ENCODE data around the gene LGR5.

LGR5 gene

DNA sequence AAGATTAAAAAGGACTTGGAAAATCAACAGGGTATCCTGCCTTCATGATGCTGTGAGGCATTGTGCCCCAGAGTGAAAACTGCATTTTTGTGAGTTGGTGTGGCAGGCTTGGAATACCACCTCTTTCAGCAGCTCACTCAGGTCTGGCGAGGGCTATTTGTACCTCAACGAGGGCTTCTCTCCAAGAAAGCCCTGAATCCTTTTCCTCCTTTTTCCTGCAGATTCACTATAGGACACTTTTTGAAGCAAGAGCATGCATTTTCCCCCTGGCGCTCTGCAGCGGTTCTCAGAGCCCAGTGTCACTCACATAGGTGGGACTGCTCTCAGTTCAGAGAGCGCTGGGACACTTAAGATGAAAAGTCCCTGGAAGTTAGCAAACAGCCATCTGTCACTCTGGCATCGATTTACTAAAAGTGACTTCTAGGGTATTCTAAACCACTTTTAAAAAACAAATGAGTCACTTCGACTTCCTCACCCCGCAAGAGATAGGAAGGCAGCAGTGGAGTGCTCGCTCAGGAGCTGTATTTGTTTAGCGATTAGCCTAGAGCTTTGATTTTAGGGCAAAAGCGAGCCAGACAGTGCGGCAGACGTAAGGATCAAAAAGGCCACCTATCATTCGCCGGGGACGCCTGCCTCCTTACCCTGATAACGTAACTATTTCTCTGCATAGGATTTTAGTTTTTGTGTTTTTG is 782 bp upstream of the LGR5 start:
- DNase-seq, result no peak

DNA sequence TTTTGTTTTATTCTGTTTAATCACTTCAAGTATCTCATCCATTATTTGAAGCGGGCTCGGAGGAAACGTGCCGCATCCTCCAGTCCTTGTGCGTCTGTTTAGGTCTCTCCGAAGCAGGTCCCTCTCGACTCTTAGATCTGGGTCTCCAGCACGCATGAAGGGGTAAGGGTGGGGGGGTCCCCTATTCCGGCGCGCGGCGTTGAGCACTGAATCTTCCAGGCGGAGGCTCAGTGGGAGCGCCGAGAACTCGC is 311 bp upstream of the LGR5 start:
- no peak for DNase-seq

- no peak for DNase-seq
These were observed 756 bp downstream of the LGR5 start for GRCh38 chr12:71440345-71440762.

- DNase-seq, result no peak
These were observed 1.5 kb downstream of the LGR5 start for GRCh38 chr12:71440763-71441748.

DNA sequence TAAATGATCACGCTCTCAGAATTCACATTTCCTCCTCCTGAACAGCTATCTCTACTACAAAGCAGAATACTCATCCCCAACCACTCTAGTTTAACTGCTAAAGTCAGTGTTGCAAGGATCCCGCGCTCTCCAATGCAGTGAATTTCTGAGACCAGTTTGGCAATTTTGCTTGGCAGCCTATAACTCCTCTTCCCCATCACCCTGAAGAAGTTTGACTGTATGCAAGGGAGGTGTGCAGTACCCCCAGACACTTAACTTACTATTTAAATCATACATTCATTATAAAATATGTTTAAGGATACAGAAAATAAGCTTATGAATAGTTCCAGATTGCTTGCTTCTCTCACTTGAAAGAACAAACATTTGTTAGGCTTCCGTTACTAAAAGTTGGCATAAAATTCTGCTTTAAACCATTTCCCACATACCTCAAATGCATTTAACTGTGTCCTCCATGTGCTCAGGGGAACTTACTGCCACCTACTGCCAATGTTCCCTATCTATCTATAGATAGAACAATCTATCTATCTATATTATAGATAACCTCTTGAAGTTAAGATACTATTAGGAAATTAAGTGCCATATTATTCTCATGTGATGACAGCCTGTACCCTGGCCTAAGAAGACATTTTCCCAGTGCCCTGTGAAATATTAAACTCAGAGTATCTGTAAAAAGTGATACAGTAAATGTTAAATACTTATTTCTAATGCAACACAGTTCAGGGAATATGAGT is 2.4 kb downstream of the LGR5 start:
- no peak for DNase-seq

DNA sequence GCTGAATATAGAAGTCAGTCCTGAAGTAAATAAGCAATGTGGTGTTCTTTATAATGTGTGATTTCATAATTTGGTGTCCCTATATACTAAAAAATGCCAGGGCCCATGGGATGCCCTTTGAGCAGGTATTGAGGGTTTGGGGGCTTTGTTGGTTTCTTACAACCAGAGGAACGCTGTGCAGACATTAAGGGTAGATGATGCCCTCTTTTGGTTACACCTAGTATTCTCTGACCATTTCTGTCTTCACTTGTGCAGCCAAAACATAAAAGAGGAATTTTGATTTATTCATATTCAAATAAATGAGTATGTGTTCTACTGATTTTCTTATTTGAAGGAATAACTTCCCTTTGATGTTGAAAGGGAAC is 3.0 kb downstream of the LGR5 start:
- DNase-seq, result no peak

DNA sequence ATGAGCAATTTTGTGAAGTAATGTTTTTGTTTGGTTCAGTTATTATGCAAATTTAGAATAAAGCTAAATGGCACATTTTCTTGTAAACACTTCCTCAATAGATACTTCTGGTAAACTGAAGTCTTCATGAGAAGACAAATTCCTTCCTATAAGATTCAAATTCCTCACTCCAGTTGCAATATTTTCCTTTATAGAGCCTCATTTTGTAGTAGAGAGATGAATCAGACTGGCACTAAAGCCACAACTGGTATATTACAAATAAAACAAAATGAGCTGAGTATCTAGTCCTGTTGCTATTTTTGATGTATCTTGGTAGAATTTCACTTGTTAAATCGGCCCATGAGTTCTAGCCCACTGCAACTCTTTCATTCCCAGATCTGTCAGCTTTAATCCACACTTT is 5.5 kb downstream of the LGR5 start:
- DNase-seq, result no peak

- DNase-seq, result no peak
These were observed 8.1 kb downstream of the LGR5 start for GRCh38 chr12:71447691-71448132.

GRCh38 chr12:71448150-71448581 is 8.6 kb downstream of the LGR5 start:
- DNase-seq, result no peak

GRCh38 chr12:71449373-71450070 is 9.9 kb downstream of the LGR5 start:
- DNase-seq, result no peak

DNA sequence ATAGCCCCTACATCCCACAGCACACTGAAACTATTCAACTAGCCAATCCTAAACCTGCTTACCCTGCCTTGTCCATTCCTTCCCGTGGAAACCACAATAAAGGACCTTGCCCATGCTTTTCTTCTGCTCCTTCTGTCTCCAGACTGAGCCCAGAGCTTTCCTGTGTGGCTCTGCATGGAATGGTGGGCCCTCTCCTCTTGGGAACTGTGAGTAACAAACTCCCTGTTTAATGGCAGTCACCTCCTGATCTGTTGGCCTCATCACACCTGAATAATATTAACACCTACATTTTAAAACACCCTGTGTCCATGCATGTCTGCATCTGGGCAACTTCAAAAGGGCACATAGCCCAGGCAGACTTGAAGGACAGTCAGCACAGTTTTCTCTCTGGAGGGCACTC is 12.4 kb downstream of the LGR5 start:
- no peak for DNase-seq

GRCh38 chr12:71455028-71455737 is 15.6 kb downstream of the LGR5 start:
- DNase-seq, result no peak

GRCh38 chr12:71456316-71456715 is 16.7 kb downstream of the LGR5 start:
- DNase-seq, result no peak

DNA sequence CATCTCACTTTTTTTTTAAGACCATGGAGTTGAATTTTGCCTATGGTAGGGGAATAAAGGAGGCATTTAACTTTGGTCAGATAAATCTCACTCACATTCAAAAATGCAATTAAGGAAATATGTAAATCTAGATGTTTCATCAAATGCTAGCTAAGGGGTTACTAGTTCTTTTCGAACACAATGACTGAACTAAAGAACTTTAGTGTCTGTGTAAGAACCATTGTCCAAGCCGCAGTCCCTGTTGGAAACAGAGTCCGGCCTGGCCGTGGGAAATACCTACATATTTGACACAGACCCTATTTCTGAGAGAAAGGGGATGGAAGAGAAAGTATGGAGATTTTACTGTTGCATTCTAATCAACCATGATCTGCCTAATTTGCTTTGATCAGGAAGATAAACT is 17.4 kb downstream of the LGR5 start:
- DNase-seq, result no peak

- no peak for DNase-seq
These were observed 20.7 kb downstream of the LGR5 start for GRCh38 chr12:71460318-71460717.

- no peak for DNase-seq
These were observed 21.4 kb downstream of the LGR5 start for GRCh38 chr12:71460850-71461609.

DNA sequence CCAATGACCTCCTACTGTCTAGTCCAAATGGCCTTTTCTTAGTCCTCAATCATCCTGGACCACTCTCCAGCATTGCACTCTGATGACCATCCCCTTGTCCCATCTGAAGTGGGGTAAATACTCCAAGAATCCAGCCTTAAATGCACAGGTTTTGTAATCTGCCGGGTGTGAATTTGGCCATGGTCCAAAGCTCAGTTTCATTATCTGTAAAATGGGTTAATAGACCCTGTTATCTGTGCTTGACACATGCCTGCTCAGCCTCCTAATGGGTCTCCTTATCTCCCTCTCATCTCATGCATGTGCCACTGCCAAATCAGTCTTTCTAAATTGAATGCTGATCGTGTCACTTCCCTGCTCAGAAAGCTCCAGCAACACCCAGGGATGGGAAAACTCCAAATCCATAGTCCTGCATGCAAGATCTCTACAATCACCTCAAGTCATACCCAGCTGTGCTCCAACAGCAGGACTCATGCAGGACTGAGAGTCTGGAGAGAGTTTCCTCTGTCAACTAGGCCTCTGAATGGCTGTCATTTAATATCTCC is 22.3 kb downstream of the LGR5 start:
- DNase-seq, result no peak

- DNase-seq, result no peak
These were observed 26.2 kb downstream of the LGR5 start for GRCh38 chr12:71465796-71466195.

GRCh38 chr12:71469258-71469750 is 29.7 kb downstream of the LGR5 start:
- DNase-seq, result no peak

DNA sequence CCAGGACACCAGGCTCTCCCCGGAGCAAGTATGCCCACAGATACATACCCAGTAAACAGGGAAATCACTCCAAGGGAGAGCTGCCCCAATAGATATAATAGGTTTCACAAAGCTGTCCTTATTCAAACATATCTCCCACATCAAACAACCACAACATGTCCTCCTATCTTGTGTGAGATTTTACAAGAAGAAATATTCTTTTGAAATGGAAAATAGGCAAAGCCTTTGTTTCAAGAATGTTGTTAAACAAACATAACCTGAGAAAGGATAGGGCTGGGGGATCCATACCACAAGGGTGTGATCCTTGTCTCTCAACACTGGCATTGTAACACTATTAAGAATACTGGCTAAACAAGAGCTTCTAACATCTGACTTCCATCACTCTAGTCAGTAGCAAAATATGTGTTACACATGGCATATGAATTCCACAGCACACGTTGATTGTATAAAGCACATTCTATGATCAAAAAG is 32.9 kb downstream of the LGR5 start:
- DNase-seq, result no peak

DNA sequence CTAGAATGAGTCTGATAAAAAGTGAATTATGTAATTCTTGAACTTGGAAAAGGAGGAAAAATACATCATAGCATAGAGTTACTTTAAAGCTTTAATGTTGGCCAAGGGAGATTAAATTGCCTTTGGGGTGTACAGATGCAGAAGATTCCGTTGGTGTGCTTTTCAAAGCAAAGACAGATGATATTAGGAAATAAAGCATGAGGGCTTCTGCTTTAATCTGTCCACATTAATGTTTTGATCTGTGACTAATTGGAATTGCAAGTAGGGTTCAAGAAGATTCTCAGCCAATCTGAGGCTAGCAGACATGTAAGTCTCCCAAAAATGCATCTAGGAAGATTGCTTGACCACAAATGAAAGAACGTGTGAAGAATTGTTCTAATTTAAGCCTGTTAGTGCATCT is 35.2 kb downstream of the LGR5 start:
- DNase-seq, result no peak

All from NCI-H1694 treated with DMSO at 0.1 percent for 48 hours (cell line).